ENCODE data around the gene TEF. TPM values are rescaled to one million over a fixed set of nuclear protein-coding genes. Genes with fewer than 3 reads are reported as not detected.

The TEF gene
- total RNA-seq, 1 experiment from 2014 or later = 7.4 TPM

GRCh38 chr22:41347066-41347859 lies 34.5 kb upstream of the TEF start:
- H3K27ac ChIP-seq = no peak overlapping the region
- no peaks in the 10 kb centered on the region for H3K27me3 ChIP-seq
- peaks cover 8% of the 10 kb centered on the region for H3K36me3 ChIP-seq
- no peaks in the 10 kb centered on the region for H3K9me3 ChIP-seq (replicated peaks)
- DNase-seq = no peak
- H3K4me3 ChIP-seq = no peak overlapping the region
- no peaks in the 10 kb centered on the region for H3K4me1 ChIP-seq

- Histone ChIP-seq H3K9me3 (replicated peaks) (no peaks in the 10 kb centered on the region), H3K27ac (no peak overlapping the region), H3K27me3 (no peaks in the 10 kb centered on the region), H3K4me3 (no peak overlapping the region), H3K4me1 (no peaks in the 10 kb centered on the region), H3K36me3 (peaks cover 8% of the 10 kb centered on the region)
- DNase-seq = no peak
These were observed 32.7 kb upstream of the TEF start for GRCh38 chr22:41348964-41349484.

- peaks cover 8% of the 10 kb centered on the region for H3K36me3 ChIP-seq
- H3K4me3 ChIP-seq = no peak overlapping the region
- no peaks in the 10 kb centered on the region for H3K4me1 ChIP-seq
- no peaks in the 10 kb centered on the region for H3K9me3 ChIP-seq (replicated peaks)
- no peak for DNase-seq
- H3K27me3 ChIP-seq = no peaks in the 10 kb centered on the region
- no peak overlapping the region for H3K27ac ChIP-seq
These were observed 31.7 kb upstream of the TEF start for GRCh38 chr22:41350087-41350486.

GRCh38 chr22:41351011-41351410 lies 30.7 kb upstream of the TEF start:
- Histone ChIP-seq H3K36me3 (peaks cover 8% of the 10 kb centered on the region), H3K4me1 (no peaks in the 10 kb centered on the region), H3K27me3 (no peaks in the 10 kb centered on the region), H3K27ac (no peak overlapping the region), H3K9me3 (replicated peaks) (no peaks in the 10 kb centered on the region), H3K4me3 (no peak overlapping the region)
- DNase-seq = no peak

GRCh38 chr22:41352058-41352457 lies 29.7 kb upstream of the TEF start:
- H3K36me3 ChIP-seq = peaks cover 8% of the 10 kb centered on the region
- H3K27me3 ChIP-seq = no peaks in the 10 kb centered on the region
- H3K9me3 ChIP-seq (replicated peaks) = no peaks in the 10 kb centered on the region
- no peak overlapping the region for H3K4me3 ChIP-seq
- H3K4me1 ChIP-seq = no peaks in the 10 kb centered on the region
- no peak overlapping the region for H3K27ac ChIP-seq
- DNase-seq = no peak

GRCh38 chr22:41353862-41354575 lies 27.7 kb upstream of the TEF start:
- H3K27ac ChIP-seq = no peak overlapping the region
- H3K4me3 ChIP-seq = no peak overlapping the region
- H3K4me1 ChIP-seq = no peaks in the 10 kb centered on the region
- no peak for DNase-seq
- no peaks in the 10 kb centered on the region for H3K9me3 ChIP-seq (replicated peaks)
- no peaks in the 10 kb centered on the region for H3K27me3 ChIP-seq
- peaks cover 6% of the 10 kb centered on the region for H3K36me3 ChIP-seq

- Histone ChIP-seq H3K27me3 (no peaks in the 10 kb centered on the region), H3K4me3 (no peak overlapping the region), H3K27ac (no peak overlapping the region), H3K9me3 (replicated peaks) (no peaks in the 10 kb centered on the region), H3K4me1 (no peaks in the 10 kb centered on the region), H3K36me3 (peaks cover 6% of the 10 kb centered on the region)
- no peak for DNase-seq
These were observed 26.8 kb upstream of the TEF start for GRCh38 chr22:41354979-41355378.

GRCh38 chr22:41355895-41356294 lies 25.8 kb upstream of the TEF start:
- H3K4me1 ChIP-seq = no peaks in the 10 kb centered on the region
- no peaks in the 10 kb centered on the region for H3K27me3 ChIP-seq
- peaks cover 6% of the 10 kb centered on the region for H3K36me3 ChIP-seq
- DNase-seq = no peak
- H3K4me3 ChIP-seq = no peak overlapping the region
- no peak overlapping the region for H3K27ac ChIP-seq
- H3K9me3 ChIP-seq (replicated peaks) = no peaks in the 10 kb centered on the region

GRCh38 chr22:41356430-41357028 lies 25.2 kb upstream of the TEF start:
- Histone ChIP-seq H3K36me3 (peaks cover 4% of the 10 kb centered on the region; the same call in 1 of the 2 replicates), H3K27me3 (no peaks in the 10 kb centered on the region), H3K4me3 (no peak overlapping the region), H3K4me1 (no peaks in the 10 kb centered on the region), H3K9me3 (replicated peaks) (no peaks in the 10 kb centered on the region), H3K27ac (no peak overlapping the region)
- DNase-seq = no peak

- no peaks in the 10 kb centered on the region for H3K27me3 ChIP-seq
- H3K27ac ChIP-seq = no peak overlapping the region
- no peak for DNase-seq
- H3K36me3 ChIP-seq = 0 out of 2 replicates have a peak, but pooled peaks cover under 1% of the 10 kb centered on the region
- H3K4me3 ChIP-seq = no peak overlapping the region
- H3K4me1 ChIP-seq = no peaks in the 10 kb centered on the region
- no peaks in the 10 kb centered on the region for H3K9me3 ChIP-seq (replicated peaks)
These were observed 24.6 kb upstream of the TEF start for GRCh38 chr22:41357191-41357590.

- no peaks in the 10 kb centered on the region for H3K36me3 ChIP-seq
- H3K27ac ChIP-seq = no peak overlapping the region
- no peaks in the 10 kb centered on the region for H3K4me1 ChIP-seq
- H3K4me3 ChIP-seq = no peak overlapping the region
- no peaks in the 10 kb centered on the region for H3K27me3 ChIP-seq
- DNase-seq = no peak
- H3K9me3 ChIP-seq (replicated peaks) = no peaks in the 10 kb centered on the region
These were observed 22.8 kb upstream of the TEF start for GRCh38 chr22:41358927-41359326.

GRCh38 chr22:41359376-41359775 lies 22.4 kb upstream of the TEF start:
- H3K36me3 ChIP-seq = no peaks in the 10 kb centered on the region
- no peaks in the 10 kb centered on the region for H3K9me3 ChIP-seq (replicated peaks)
- no peak overlapping the region for H3K4me3 ChIP-seq
- no peak for DNase-seq
- H3K27ac ChIP-seq = no peak overlapping the region
- H3K4me1 ChIP-seq = no peaks in the 10 kb centered on the region
- no peaks in the 10 kb centered on the region for H3K27me3 ChIP-seq

- H3K36me3 ChIP-seq = no peaks in the 10 kb centered on the region
- no peaks in the 10 kb centered on the region for H3K27me3 ChIP-seq
- no peak overlapping the region for H3K4me3 ChIP-seq
- H3K27ac ChIP-seq = no peak overlapping the region
- DNase-seq = no peak
- H3K9me3 ChIP-seq (replicated peaks) = no peaks in the 10 kb centered on the region
- no peaks in the 10 kb centered on the region for H3K4me1 ChIP-seq
These were observed 21.6 kb upstream of the TEF start for GRCh38 chr22:41360126-41360525.

GRCh38 chr22:41361716-41362310 lies 19.9 kb upstream of the TEF start:
- no peaks in the 10 kb centered on the region for H3K36me3 ChIP-seq
- H3K27ac ChIP-seq = no peak overlapping the region
- H3K27me3 ChIP-seq = no peaks in the 10 kb centered on the region
- no peak overlapping the region for H3K4me3 ChIP-seq
- no peak for DNase-seq
- H3K9me3 ChIP-seq (replicated peaks) = no peaks in the 10 kb centered on the region
- H3K4me1 ChIP-seq = peaks cover 3% of the 10 kb centered on the region; the same call in 1 of the 2 replicates

- H3K4me3 ChIP-seq = no peak overlapping the region
- H3K36me3 ChIP-seq = no peaks in the 10 kb centered on the region
- H3K27ac ChIP-seq = no peak overlapping the region
- H3K27me3 ChIP-seq = no peaks in the 10 kb centered on the region
- H3K9me3 ChIP-seq (replicated peaks) = no peaks in the 10 kb centered on the region
- no peak for DNase-seq
- peaks cover 6% of the 10 kb centered on the region for H3K4me1 ChIP-seq
These were observed 19.1 kb upstream of the TEF start for GRCh38 chr22:41362615-41363014.
